Cardiac fibroblast (primary cell): Measurements from ENCODE around the gene HID1.
"Not testable (repeated sequence)": the region's sequence is repeated elsewhere in the genome, so short reads cannot be mapped to it uniquely, and the experiment has no call there.

ENCODE experiments used
- DNase-seq, 2 donors: peaks; one replicate each; pipeline versions ENCODE4 v3.0.0 to v3.0.0-alpha.2; 2010; ENCODE audit warnings: low read depth in 2 of 2
- H3K4me3 ChIP-seq, 2 donors: replicated peaks in 1 of 2; 1 replicate in 1 of 2; 2 replicates in 1 of 2; pipeline ENCODE4 v1.5.1; 2011; ENCODE audit warnings: low read depth in 2 of 2, low read length in 2 of 2, mild to moderate bottlenecking in 2 of 2, moderate library complexity in 1 of 2
- TF ChIP-seq, protein P1 (sequence below): IDR thresholded peaks from one replicate; pipeline ENCODE4 v1.5.1; 2011; ENCODE audit warnings: low read depth, mild to moderate bottlenecking, low read length, inconsistent platforms

Gene HID1

DNA sequence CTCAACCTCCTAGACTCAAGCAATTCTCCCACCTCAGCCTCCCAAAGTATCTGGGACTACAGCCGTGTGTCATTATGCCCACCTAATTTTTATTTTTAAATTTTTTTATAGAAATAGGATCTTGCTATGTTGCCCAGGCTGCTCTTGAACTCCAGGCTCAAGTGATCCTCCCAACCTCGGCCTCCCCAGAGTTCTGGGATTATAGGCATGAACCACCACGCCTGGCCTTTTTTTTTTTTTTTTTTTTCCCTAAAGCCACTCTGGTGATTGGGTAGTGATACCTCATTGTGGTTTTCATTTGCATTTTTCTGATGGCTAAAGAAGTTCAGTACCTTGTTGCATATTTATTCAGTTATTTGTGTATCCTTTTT lies 13.6 kb upstream of the HID1 start:
- no peak for DNase-seq
- H3K4me3 ChIP-seq, result no peak overlapping the region
- TF ChIP-seq, protein P1, sequence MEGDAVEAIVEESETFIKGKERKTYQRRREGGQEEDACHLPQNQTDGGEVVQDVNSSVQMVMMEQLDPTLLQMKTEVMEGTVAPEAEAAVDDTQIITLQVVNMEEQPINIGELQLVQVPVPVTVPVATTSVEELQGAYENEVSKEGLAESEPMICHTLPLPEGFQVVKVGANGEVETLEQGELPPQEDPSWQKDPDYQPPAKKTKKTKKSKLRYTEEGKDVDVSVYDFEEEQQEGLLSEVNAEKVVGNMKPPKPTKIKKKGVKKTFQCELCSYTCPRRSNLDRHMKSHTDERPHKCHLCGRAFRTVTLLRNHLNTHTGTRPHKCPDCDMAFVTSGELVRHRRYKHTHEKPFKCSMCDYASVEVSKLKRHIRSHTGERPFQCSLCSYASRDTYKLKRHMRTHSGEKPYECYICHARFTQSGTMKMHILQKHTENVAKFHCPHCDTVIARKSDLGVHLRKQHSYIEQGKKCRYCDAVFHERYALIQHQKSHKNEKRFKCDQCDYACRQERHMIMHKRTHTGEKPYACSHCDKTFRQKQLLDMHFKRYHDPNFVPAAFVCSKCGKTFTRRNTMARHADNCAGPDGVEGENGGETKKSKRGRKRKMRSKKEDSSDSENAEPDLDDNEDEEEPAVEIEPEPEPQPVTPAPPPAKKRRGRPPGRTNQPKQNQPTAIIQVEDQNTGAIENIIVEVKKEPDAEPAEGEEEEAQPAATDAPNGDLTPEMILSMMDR, result no peak

DNA sequence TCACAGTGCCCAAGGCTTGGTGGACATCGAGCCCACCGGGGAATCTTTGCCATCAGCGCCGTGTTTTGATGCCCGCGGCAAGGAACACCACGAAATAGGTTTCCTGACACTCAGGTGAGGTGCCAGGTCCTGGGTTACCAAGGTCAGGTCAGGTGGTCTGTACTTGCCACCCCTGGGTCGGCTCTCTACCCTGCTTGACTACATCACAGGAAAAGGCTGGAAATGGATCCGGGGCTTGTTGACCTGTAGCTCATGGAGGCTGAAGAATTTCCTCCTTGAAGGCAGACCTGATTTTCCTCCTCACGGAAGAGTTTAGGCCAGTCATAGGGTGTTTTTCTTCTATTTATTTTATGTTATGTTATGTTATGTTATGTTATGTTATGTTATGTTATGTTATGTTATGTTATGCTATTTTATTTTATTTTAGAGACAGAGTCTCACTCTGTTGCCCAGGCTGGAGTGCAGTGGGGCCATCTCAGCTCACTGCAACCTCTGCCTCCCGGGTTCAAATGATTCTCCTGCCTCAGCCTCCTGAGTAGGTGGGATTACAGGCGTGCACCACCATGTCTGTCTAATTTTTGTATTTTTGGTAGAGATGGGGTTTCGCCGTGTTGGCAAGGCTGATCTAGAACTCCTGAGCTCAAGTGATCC lies 10.2 kb upstream of the HID1 start:
- H3K4me3 ChIP-seq, result peak overlapping the region; percentile 65
- not testable (repeated sequence) for DNase-seq

DNA sequence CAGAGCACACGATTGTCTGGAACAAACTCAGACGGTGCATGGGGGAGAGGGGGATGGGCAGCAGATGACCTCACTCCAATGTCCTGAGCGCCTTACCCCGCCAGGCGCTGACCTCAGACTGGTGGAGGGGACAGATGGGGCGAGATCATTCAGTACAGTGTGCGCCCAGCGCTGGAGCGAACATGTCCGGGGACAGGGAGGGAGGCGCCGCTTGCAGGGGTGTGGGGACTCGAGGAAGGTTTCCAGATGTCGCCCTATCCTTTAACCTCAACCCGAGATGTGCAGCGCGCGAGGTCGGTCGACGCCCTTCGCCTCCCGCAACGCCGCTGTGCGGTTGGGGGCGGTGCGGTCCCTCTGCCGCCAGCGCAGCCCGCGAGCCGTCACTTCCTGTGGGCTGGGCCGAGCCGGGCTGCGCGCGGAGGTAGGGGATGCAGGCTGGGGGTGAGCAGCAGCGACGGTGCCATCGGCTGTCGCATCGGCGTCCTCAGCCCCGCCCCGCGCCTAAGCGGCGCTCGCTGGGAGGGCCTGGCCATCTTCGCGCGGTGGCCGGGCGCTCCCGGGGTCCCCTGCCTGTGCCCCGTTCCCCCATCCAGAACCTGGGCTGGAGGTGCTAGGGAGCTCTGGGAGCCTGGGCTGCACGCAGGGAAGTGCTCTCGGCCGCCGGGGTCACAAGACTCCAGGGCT lies 9.6 kb upstream of the HID1 start:
- peak; percentile 44 to 67 for DNase-seq
- TF ChIP-seq, protein P1, result no peak

DNA sequence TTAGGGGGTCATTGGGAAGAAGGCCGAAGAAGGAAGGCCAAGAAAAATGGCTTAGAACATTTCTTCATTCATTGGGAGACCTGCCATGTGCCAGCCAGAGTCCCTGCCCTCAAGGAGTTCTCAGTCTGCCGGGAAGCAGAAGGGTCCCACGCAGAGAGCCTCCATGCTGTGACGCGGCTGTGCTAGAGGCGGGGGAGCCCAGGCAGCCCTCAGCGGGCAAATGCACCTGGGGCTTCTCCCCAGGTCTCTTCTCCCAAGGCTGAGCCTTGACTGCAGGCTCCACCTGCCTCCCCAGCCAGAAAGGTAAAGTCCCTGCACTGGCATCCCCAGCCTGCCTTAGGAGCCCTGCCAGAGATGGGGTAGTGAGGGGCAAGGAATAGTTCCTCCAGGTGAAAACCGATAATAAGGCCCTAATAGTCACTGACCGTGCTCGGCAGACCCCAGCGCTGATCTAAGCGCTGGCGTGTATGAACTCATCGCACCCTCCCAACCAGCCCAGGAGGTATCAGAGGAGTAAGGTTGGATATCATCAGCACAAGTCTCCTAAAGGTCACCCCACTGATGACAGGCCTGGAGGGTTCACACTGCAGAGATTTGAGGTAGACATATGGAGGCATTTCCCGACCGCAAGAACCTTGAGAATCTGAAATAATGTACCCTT lies 8.9 kb upstream of the HID1 start:
- peak overlapping the region; percentile 65 for H3K4me3 ChIP-seq
- no peak for DNase-seq
- TF ChIP-seq, protein P1, result no peak

More for the DNA sequence above, 9.6 kb upstream of the HID1 start:
- peak overlapping the region; percentile 65 for H3K4me3 ChIP-seq

DNA sequence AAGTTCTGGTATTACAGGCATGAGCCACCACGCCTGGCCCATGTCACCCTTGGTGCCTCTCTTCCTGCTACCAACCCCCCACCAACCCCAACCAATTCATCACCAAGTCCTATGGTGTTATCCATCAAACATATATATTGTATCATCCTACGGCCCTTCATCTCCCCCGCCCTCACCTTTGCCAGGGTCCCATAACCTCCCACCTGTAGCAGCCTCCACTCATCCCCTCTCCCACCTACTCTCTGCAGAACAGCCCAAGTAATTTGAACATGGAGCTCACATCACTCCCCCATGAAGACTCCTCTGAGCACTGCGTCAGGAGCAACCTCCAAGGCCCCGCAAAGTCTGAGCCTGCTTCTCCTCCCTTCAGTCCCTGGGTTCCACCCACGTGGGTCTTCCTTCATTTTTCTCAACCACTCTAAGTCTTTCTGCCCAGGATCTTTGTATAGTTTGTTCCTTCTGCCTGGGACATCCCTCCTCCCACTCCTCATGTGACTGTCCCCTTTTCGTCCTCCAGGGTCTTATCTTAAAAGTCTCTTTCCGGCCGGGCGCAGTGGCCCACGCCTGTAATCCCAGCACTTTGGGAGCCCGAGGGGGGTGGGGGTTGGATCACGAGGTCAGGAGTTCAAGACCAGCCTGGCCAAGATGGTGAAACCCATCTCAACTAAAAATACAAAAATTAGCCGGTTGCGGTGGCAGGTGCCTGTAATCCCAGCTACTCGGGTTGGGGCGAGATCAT lies 7.0 kb upstream of the HID1 start:
- TF ChIP-seq, protein P1, result no peak
- no peak for DNase-seq
- H3K4me3 ChIP-seq, result no peak overlapping the region

DNA sequence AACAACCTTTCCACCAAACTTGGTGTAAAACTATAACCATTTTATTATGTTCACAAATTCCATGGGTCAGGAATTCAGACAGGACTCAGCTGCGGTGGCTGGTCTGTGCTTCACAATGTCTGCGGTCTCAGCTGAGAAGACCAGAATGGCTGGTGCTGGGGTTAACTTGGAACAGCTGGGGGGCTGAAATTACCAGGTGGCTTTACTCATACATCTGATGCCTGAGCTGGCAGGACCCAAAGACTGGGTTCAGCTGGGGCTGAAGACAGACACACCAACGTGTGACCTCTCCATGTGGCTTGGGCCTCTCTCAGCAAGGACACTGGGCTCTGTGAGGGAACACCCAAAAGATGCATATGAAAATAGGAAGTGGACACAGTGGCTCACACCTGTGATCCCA lies 5.7 kb upstream of the HID1 start:
- TF ChIP-seq, protein P1, result no peak
- no peak for DNase-seq
- H3K4me3 ChIP-seq, result no peak overlapping the region

DNA sequence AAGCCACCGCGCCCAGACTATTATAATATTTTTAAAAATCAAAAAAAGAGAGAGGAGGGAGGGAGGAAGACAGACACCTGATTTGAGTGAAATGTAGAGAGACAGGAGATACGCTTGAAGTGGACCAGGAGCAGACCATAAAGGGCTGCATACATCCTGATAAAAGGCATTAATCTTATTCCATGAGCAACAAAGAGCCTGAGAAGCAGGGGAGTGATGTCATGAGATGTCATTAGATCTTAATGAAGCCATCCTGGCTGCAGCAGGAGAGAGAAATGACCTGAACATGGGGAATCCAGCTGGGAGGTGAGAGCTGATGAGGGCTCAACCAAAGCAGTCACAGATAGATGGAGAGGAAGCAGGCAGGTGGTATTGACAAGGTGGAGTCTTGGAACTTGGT lies 5.2 kb upstream of the HID1 start:
- H3K4me3 ChIP-seq, result no peak overlapping the region
- TF ChIP-seq, protein P1, result no peak
- no peak for DNase-seq
